Body of pancreas (tissue), 4 donors: Measurements from ENCODE around the gene IL25. TPM values are rescaled to one million over a fixed set of nuclear protein-coding genes. Genes with fewer than 3 reads are reported as not detected.

Experiments
- ATAC-seq: fragments of 150-250 bp; one replicate; pipeline ENCODE4 v1.9.1; 2016
- DNase-seq, 4 donors: peaks; one replicate each; pipeline ENCODE4 v3.0.0-alpha.2; 2019
- H3K27ac ChIP-seq, 4 donors: fragments of 200-600 bp; sonication (generic); 1 replicate in 3 of 4; 2 replicates in 1 of 4; pipeline versions ENCODE4 v1.5.1 to v1.6.1; 2016 to 2019; ENCODE audit warnings: mild to moderate bottlenecking in 1 of 4, mixed read lengths in 1 of 4, moderate library complexity in 1 of 4
- H3K27me3 ChIP-seq, 2 donors: fragments of 200-600 bp; sonication (generic); one replicate each; pipeline ENCODE4 v1.6.0; 2016; ENCODE audit warnings: mild to moderate bottlenecking in 1 of 2
- H3K36me3 ChIP-seq, 2 donors: fragments of 200-600 bp; sonication (generic); replicated peaks in 1 of 2; 2 replicates each; pipeline ENCODE4 v1.5.1; 2016; ENCODE audit warnings: low read depth in 2 of 2; ENCODE audit not compliant: insufficient read depth in 1 of 2
- H3K4me1 ChIP-seq: fragments of 200-600 bp; sonication (generic); one replicate; pipeline ENCODE4 v1.6.0; 2016
- H3K4me3 ChIP-seq, 2 donors: fragments of 200-600 bp; sonication (generic); 1 replicate in 1 of 2; 2 replicates in 1 of 2; pipeline ENCODE4 v1.5.1; 2016 to 2019
- H3K9me3 ChIP-seq, 3 donors: fragments of 200-600 bp; sonication (generic); 1 replicate in 2 of 3; 2 replicates in 1 of 3; pipeline ENCODE4 v1.5.1; 2016
- CTCF ChIP-seq, 7 experiments: fragments of 450-650 bp in 4 of 7; fragments of 200-600 bp in 3 of 7; sonication (generic) in 3 of 7; IDR thresholded peaks; one replicate each; pipeline ENCODE4 v1.5.1; 2016 to 2019; ENCODE audit warnings: antibody characterized with exemption in 7 of 7
- POLR2A ChIP-seq, 3 donors: fragments of 450-650 bp; IDR thresholded peaks; one replicate each; pipeline ENCODE4 v1.6.1; 2016; ENCODE audit warnings: antibody characterized with exemption in 3 of 3, mild to moderate bottlenecking in 2 of 3
- WGBS, 2 donors: methylation state at CpG; one replicate each; pipeline ENCODE4 v1.1.5; 2017; 5-methylcytosine and 5-hydroxymethylcytosine counted together
- intact Hi-C: fragments of 100-400 bp; cut with DNase I; formaldehyde crosslinking; loops from one replicate; pipeline ENCODE4 v1.15.1; 2023
- total RNA-seq, 2 donors: library from RNA; depleted of rRNA; stranded (reverse); fragments of >200 nt; gene quantifications; one replicate each; pipeline ENCODE4 v1.1.0, GENCODE V29; 2016

The IL25 gene
- total RNA-seq, 2 donors from 2014 or later: not detected

- intact Hi-C loops: no loop called here
- WGBS, 2 donors: 76 to 78% methylated on average over 7 of the region's 7 CpGs
- H3K4me1 ChIP-seq: no peaks in the 10 kb centered on the region
- no peaks in the 10 kb centered on the region for H3K27me3 ChIP-seq
- no peaks in the 10 kb centered on the region for H3K36me3 ChIP-seq
- no peak for ATAC-seq
- no peaks in the 10 kb centered on the region for H3K9me3 ChIP-seq
- H3K27ac ChIP-seq: no peak overlapping the region
- DNase-seq: no peak
- TF ChIP-seq CTCF (IDR thresholded peaks at IDR 0.05): no peak
- no peak for TF ChIP-seq POLR2A (IDR thresholded peaks at IDR 0.05)
- H3K4me3 ChIP-seq: no peak overlapping the region
These were observed 20.0 kb downstream of the IL25 start for GRCh38 chr14:23392613-23393012.

GRCh38 chr14:23396126-23396525 lies 23.5 kb downstream of the IL25 start:
- no peak for TF ChIP-seq POLR2A (IDR thresholded peaks at IDR 0.05)
- no peak for TF ChIP-seq CTCF (IDR thresholded peaks at IDR 0.05)
- H3K4me3 ChIP-seq: no peak overlapping the region
- no peaks in the 10 kb centered on the region for H3K27me3 ChIP-seq
- no peaks in the 10 kb centered on the region for H3K36me3 ChIP-seq
- H3K4me1 ChIP-seq: no peaks in the 10 kb centered on the region
- intact Hi-C loops: no loop called here
- no peak overlapping the region for H3K27ac ChIP-seq
- ATAC-seq (no peak), DNase-seq (no peak)
- WGBS, 2 donors: 81 to 92% methylated on average over 9 to 10 of the region's 10 CpGs
- H3K9me3 ChIP-seq: no peaks in the 10 kb centered on the region

- no peak overlapping the region for H3K27ac ChIP-seq
- H3K4me1 ChIP-seq: no peaks in the 10 kb centered on the region
- no peak for TF ChIP-seq POLR2A (IDR thresholded peaks at IDR 0.05)
- TF ChIP-seq CTCF (IDR thresholded peaks at IDR 0.05): no peak
- no peaks in the 10 kb centered on the region for H3K36me3 ChIP-seq
- no peaks in the 10 kb centered on the region for H3K9me3 ChIP-seq
- intact Hi-C loops: no loop called here
- H3K27me3 ChIP-seq: no peaks in the 10 kb centered on the region
- DNase-seq (no peak), ATAC-seq (no peak)
- 90 to 91% methylated on average over 10 of the region's 10 CpGs for WGBS, 2 donors
- no peak overlapping the region for H3K4me3 ChIP-seq
These were observed 24.3 kb downstream of the IL25 start for GRCh38 chr14:23396781-23397407.

GRCh38 chr14:23398348-23398747 lies 25.7 kb downstream of the IL25 start:
- Histone ChIP-seq H3K36me3 (no peaks in the 10 kb centered on the region), H3K27ac (no peak overlapping the region), H3K27me3 (no peaks in the 10 kb centered on the region), H3K4me3 (no peak overlapping the region), H3K9me3 (no peaks in the 10 kb centered on the region), H3K4me1 (no peaks in the 10 kb centered on the region)
- no peak for ATAC-seq
- WGBS, 2 donors: 56 to 69% methylated on average over 4 of the region's 4 CpGs
- DNase-seq: no peak
- intact Hi-C loops: no loop called here
- TF ChIP-seq CTCF (IDR thresholded peaks at IDR 0.05) (no peak), POLR2A (IDR thresholded peaks at IDR 0.05) (no peak)

GRCh38 chr14:23399136-23399535 lies 26.5 kb downstream of the IL25 start:
- Histone ChIP-seq H3K27me3 (no peaks in the 10 kb centered on the region), H3K4me1 (no peaks in the 10 kb centered on the region), H3K27ac (no peak overlapping the region), H3K9me3 (no peaks in the 10 kb centered on the region), H3K4me3 (no peak overlapping the region), H3K36me3 (no peaks in the 10 kb centered on the region)
- no peak for DNase-seq
- WGBS, 2 donors: 84 to 89% methylated on average over 3 of the region's 3 CpGs
- no peak for TF ChIP-seq POLR2A (IDR thresholded peaks at IDR 0.05)
- no peak for TF ChIP-seq CTCF (IDR thresholded peaks at IDR 0.05)
- intact Hi-C loops: no loop called here
- no peak for ATAC-seq
